ENCODE results near the gene PORCN. TPM values are rescaled to one million over a fixed set of nuclear protein-coding genes. Genes with fewer than 3 reads are reported as not detected.
"Not testable (repeated sequence)": the region's sequence is repeated elsewhere in the genome, so short reads cannot be mapped to it uniquely, and the experiment has no call there.

Gene PORCN
- total RNA-seq, 2 donors from 2014 or later, result 15.1 to 61.7 TPM

GRCh38 chrX:48520976-48521352 is 12.2 kb downstream of the PORCN start:
- Histone ChIP-seq H3K4me1 (replicated peaks) (no peaks in the 10 kb centered on the region), H3K36me3 (no peaks in the 10 kb centered on the region), H3K27me3 (replicated peaks; ENCODE audit: insufficient read depth) (no peaks in the 10 kb centered on the region), H3K4me3 (no peak overlapping the region), H3K27ac (peak overlapping the region; percentile 68), H3K9me3 (no peaks in the 10 kb centered on the region)
- intact Hi-C loops (cut with DNase I), result no loop called here
- 17% methylated on average over 2 of the region's 2 CpGs for WGBS
- TF ChIP-seq POLR2A (IDR thresholded peaks at IDR 0.05), result no peak
- TF ChIP-seq POLR2AphosphoS5 (IDR thresholded peaks at IDR 0.05), result no peak
- TF ChIP-seq CTCF (IDR thresholded peaks at IDR 0.05), result no peak
- DNase-seq (ENCODE audit: low spot score), result no peak

- no peaks in the 10 kb centered on the region for H3K9me3 ChIP-seq
- peak; percentile 86 for DNase-seq (ENCODE audit: low spot score)
- no peaks in the 10 kb centered on the region for H3K27me3 ChIP-seq (replicated peaks; ENCODE audit: insufficient read depth)
- peak within 1 kb of the TSS; percentile 46 to 48 for H3K4me3 ChIP-seq
- no peaks in the 10 kb centered on the region for H3K36me3 ChIP-seq
- 3% methylated on average over 8 of the region's 66 CpGs for WGBS
- H3K27ac ChIP-seq, result peak within 1 kb of the TSS; percentile 68
- no peak for TF ChIP-seq CTCF (IDR thresholded peaks at IDR 0.05)
- TF ChIP-seq POLR2AphosphoS5 (IDR thresholded peaks at IDR 0.05), result peak; percentile 85
- TF ChIP-seq POLR2A (IDR thresholded peaks at IDR 0.05), result peak; percentile 63
- no peaks in the 10 kb centered on the region for H3K4me1 ChIP-seq (replicated peaks)
- intact Hi-C loops (cut with DNase I), result no loop called here
Observed at GRCh38 chrX:48521353-48522243, 12.8 kb downstream of the PORCN start, which contains the start of gene EBP. EBP (plus strand) TSS chrX:48521808; CDS start chrX:48523772, 1,964 bp downstream.

GRCh38 chrX:48522291-48522690 is 13.5 kb downstream of the PORCN start:
- Histone ChIP-seq H3K27ac (peak overlapping the region; percentile 68), H3K27me3 (replicated peaks; ENCODE audit: insufficient read depth) (no peaks in the 10 kb centered on the region), H3K4me1 (replicated peaks) (no peaks in the 10 kb centered on the region), H3K36me3 (no peaks in the 10 kb centered on the region), H3K4me3 (peak overlapping the region; percentile 46 to 48), H3K9me3 (no peaks in the 10 kb centered on the region)
- intact Hi-C loops (cut with DNase I), result no loop called here
- TF ChIP-seq POLR2AphosphoS5 (IDR thresholded peaks at IDR 0.05) (no peak), CTCF (IDR thresholded peaks at IDR 0.05) (no peak), POLR2A (IDR thresholded peaks at IDR 0.05) (no peak)
- DNase-seq (ENCODE audit: low spot score), result no peak
- 10% methylated on average over 7 of the region's 10 CpGs for WGBS

- Histone ChIP-seq H3K27me3 (replicated peaks; ENCODE audit: insufficient read depth) (no peaks in the 10 kb centered on the region), H3K9me3 (no peaks in the 10 kb centered on the region), H3K36me3 (no peaks in the 10 kb centered on the region), H3K4me1 (replicated peaks) (no peaks in the 10 kb centered on the region), H3K27ac (no peak overlapping the region), H3K4me3 (no peak overlapping the region)
- intact Hi-C loops (cut with DNase I), result no loop called here
- DNase-seq (ENCODE audit: low spot score), result no peak
- TF ChIP-seq POLR2A (IDR thresholded peaks at IDR 0.05), result no peak
- no peak for TF ChIP-seq CTCF (IDR thresholded peaks at IDR 0.05)
- TF ChIP-seq POLR2AphosphoS5 (IDR thresholded peaks at IDR 0.05), result no peak
- WGBS, result 88% methylated on average over 4 of the region's 12 CpGs
Observed at GRCh38 chrX:48523682-48524081, 14.9 kb downstream of the PORCN start.

- H3K27me3 ChIP-seq (replicated peaks; ENCODE audit: insufficient read depth); H3K4me3 ChIP-seq; intact Hi-C loops (cut with DNase I); DNase-seq (ENCODE audit: low spot score); H3K36me3 ChIP-seq; H3K9me3 ChIP-seq; H3K27ac ChIP-seq; H3K4me1 ChIP-seq (replicated peaks): not testable (repeated sequence)
- WGBS, result 85% methylated on average over 4 of the region's 8 CpGs
Observed at GRCh38 chrX:48525853-48526252, 17.1 kb downstream of the PORCN start.
